Ishikawa (cell line): ENCODE results near the gene RPS15A.

Source experiments
- CEBPB ChIP-seq: IDR thresholded peaks from 2 replicates; pipeline ENCODE4 v1.6.1; 2012
- CREB1 ChIP-seq: IDR thresholded peaks from 2 replicates; pipeline ENCODE4 v1.6.1; 2012; ENCODE audit warnings: low read depth
- EGR1 ChIP-seq: IDR thresholded peaks from 2 replicates; pipeline ENCODE4 v1.6.1; 2012
- EP300 ChIP-seq: IDR thresholded peaks from 2 replicates; pipeline ENCODE4 v1.6.1; 2012; ENCODE audit warnings: borderline replicate concordance
- FOXM1 ChIP-seq: IDR thresholded peaks from 2 replicates; pipeline ENCODE4 v1.6.1; 2012; ENCODE audit warnings: low read depth, borderline replicate concordance
- NFIC ChIP-seq: IDR thresholded peaks from 2 replicates; pipeline ENCODE4 v1.6.1; 2012
- RAD21 ChIP-seq: IDR thresholded peaks from 2 replicates; pipeline ENCODE4 v1.6.1; 2012; ENCODE audit warnings: low read depth
- REST ChIP-seq: IDR thresholded peaks from 2 replicates; pipeline ENCODE4 v1.6.1; 2012; ENCODE audit warnings: low read depth, mild to moderate bottlenecking
- TAF1 ChIP-seq: IDR thresholded peaks from 2 replicates; pipeline ENCODE4 v1.6.1; 2012; ENCODE audit warnings: low read depth, mild to moderate bottlenecking
- TCF12 ChIP-seq: IDR thresholded peaks from 2 replicates; pipeline ENCODE4 v1.6.1; 2012; ENCODE audit warnings: low read depth
- TEAD4 ChIP-seq: IDR thresholded peaks from 2 replicates; pipeline ENCODE4 v1.6.1; 2012
- USF1 ChIP-seq: IDR thresholded peaks from 2 replicates; pipeline ENCODE4 v1.6.1; 2012
- YY1 ChIP-seq: IDR thresholded peaks from 2 replicates; pipeline ENCODE4 v1.6.1; 2012; ENCODE audit warnings: low read depth
- ZBTB7A ChIP-seq: IDR thresholded peaks from 2 replicates; pipeline ENCODE4 v1.6.1; 2012; ENCODE audit warnings: low read depth
- TF ChIP-seq, protein P1 (sequence below): IDR thresholded peaks from 2 replicates; pipeline ENCODE4 v1.6.1; 2012

RPS15A gene

GRCh38 chr16:18789850-18790706 is at the start of gene RPS15A:
TSS of gene RPS15A (minus strand) at chr16:18790334. CDS start at chr16:18789113, 1,221 bp downstream.
- TF ChIP-seq CREB1 (no peak), EGR1 (no peak), RAD21 (no peak), YY1 (peak; percentile 96), TEAD4 (no peak), CEBPB (no peak), NFIC (no peak), USF1 (no peak), TCF12 (peak; percentile 35; the same call in 1 of the 2 replicates), REST (0 out of 2 replicates have a peak, but pooled peaks have one; percentile 27), TAF1 (peak; percentile 98), ZBTB7A (no peak), EP300 (no peak; the same call in 1 of the 2 replicates), FOXM1 (peak; percentile 40; the same call in 1 of the 2 replicates)
- TF ChIP-seq, protein P1, sequence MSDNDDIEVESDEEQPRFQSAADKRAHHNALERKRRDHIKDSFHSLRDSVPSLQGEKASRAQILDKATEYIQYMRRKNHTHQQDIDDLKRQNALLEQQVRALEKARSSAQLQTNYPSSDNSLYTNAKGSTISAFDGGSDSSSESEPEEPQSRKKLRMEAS, result peak; percentile 96

DNA sequence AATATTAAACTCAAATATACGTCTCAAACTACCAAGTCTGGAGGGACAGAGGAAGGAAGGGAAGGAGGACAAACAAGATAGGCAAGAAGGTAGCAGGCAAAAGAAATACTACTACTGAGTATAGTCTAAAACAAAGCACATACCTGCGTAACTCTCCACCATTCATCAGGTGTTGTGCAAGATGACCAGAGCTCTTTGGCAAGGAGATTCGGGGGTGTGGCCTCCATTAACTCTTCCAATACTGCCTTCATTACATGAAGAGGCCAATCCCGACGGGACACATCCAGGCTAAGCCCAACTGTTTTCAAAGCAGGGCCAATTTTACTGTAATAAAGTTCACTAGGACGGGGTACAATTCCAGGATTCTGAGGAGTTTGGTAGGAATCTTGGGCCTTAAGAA is 49.4 kb upstream of the RPS15A start:
- TF ChIP-seq RAD21 (no peak), NFIC (peak; percentile 54; the same call in 1 of the 2 replicates), TEAD4 (0 out of 2 replicates have a peak, but pooled peaks have one; percentile 18), USF1 (no peak), CEBPB (peak; percentile 99)

DNA sequence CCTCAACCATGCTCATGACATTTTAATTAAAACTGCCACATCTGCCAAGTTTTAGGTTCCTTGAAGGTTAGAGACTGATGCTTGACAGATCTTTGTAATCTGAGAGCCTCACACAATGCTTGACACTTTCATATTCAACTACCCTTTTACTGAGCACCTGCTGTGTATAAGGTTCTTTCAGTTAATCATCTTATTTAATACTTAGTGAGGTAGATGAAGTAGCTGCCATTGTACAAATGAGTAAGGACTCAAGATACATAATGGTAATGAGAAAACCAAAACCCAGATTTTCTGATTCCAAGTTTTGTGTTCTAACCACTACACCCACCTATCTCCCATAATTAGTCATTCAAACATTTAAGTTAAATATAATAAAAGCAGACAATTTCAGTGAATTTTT is 46.6 kb upstream of the RPS15A start:
- TF ChIP-seq TAF1 (no peak), CREB1 (no peak), TCF12 (no peak), NFIC (no peak), RAD21 (no peak), REST (no peak), EGR1 (no peak)
- TF ChIP-seq, protein P1, result no peak

DNA sequence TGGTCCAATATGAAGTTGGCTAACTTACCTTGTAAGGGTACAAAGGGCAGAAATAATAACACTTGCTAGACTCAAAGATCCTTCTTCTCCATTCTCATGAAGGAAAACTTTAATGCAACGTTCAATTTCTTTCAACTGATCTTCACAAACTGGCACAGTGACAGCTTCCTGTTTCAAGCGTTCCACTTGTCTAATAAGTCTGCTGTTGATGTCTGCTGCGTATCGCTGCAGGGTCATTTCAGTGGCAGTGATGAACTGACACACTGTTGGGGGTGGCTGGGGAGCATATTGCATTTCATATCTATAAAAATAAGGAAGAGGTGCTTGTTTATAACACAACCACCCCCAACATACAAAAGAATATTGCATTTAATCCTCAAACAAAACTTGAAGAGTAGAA is 44.7 kb upstream of the RPS15A start:
- no peak for TF ChIP-seq NFIC
- no peak for TF ChIP-seq TCF12

DNA sequence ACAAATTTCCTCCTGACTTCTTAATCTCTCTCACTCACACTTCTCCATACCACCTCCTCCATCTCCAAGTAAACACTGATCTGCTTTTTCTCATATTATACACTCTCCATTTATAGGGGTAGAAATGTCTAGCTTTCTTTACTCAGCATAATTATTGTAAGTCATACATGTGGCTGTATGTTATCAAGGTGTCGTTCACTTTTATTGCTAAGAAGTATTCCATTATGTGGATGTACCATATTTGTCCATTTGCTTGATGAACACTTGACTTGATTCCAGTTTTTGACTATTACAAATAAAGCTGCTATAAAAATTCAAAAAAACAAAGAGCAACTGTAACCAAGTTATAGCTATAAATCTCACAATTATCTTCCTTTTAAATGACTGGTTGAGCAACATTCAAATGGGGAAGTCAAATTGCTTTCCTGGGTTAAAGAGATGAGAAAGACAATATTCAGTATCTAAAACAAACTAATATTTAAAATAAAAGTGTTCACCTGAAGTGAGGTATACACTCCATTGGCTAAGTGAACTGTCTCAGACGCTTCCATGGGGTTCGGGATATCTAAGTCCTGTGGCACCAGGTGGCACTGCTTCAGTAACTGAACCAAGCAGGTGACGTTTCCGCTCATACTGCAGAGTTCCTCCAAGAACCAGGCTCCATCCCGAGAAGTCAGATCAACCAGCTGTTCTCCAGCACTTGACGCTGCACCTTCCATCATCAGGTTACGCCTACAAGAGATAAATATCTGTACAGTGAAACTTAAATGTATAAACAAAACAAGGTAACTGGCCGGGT is 43.8 kb upstream of the RPS15A start:
- no peak for TF ChIP-seq YY1
- TF ChIP-seq RAD21, result no peak
- TF ChIP-seq, protein P1, result no peak

DNA sequence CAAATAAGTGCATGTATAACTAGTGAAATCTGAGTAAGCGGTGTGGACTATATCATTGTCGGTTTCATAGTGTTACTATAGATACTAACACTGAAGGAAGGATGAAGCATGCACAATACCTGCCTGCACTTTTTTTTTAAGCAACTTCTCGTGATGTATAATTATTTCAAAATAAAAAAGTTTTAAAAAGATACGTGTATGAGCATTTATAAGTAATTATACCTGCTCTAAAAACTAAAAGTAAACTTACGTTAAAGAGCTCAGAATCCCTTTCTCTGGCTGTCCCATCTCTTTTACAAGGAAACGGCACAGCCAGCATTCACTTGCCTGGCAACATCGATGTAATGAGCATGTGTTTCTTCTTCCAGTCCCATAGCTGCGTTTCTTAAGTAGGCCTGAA is 42.5 kb upstream of the RPS15A start:
- TF ChIP-seq TCF12 (no peak), TEAD4 (no peak), EGR1 (no peak), CREB1 (no peak), YY1 (no peak), REST (no peak), NFIC (no peak)
